Stimulated activated memory B cell treated with anti-CD40 and anti-IgM and Interleukin-4, amounts not matched to agents 10 μg/mL and 1 μg/mL and 100 μg/mL, for 72 hours (primary cell): ENCODE results near the gene PCNX1.

Experiments used
- ATAC-seq: fragments of 150-1000 bp; cut with Tn5 transposase; 2 replicates; pipeline ENCODE4 v1.10.0; 2021
- H3K27ac Mint-ChIP-seq: one replicate; pipeline ENCODE4 v1.8.0; 2022; ENCODE audit warnings: mild to moderate bottlenecking, mixed read lengths
- H3K27me3 Mint-ChIP-seq: one replicate; pipeline ENCODE4 v1.8.0; 2022; ENCODE audit warnings: mixed read lengths
- H3K36me3 Mint-ChIP-seq: one replicate; pipeline ENCODE4 v1.8.0; 2022; ENCODE audit warnings: mixed read lengths
- H3K4me1 Mint-ChIP-seq: one replicate; pipeline ENCODE4 v1.8.0; 2022; ENCODE audit warnings: mixed read lengths
- H3K4me3 Mint-ChIP-seq: one replicate; pipeline ENCODE4 v1.8.0; 2022; ENCODE audit warnings: mild to moderate bottlenecking, moderate library complexity, mixed read lengths
- H3K9me3 Mint-ChIP-seq: one replicate; pipeline ENCODE4 v1.8.0; 2022; ENCODE audit warnings: mixed read lengths

The PCNX1 gene

DNA sequence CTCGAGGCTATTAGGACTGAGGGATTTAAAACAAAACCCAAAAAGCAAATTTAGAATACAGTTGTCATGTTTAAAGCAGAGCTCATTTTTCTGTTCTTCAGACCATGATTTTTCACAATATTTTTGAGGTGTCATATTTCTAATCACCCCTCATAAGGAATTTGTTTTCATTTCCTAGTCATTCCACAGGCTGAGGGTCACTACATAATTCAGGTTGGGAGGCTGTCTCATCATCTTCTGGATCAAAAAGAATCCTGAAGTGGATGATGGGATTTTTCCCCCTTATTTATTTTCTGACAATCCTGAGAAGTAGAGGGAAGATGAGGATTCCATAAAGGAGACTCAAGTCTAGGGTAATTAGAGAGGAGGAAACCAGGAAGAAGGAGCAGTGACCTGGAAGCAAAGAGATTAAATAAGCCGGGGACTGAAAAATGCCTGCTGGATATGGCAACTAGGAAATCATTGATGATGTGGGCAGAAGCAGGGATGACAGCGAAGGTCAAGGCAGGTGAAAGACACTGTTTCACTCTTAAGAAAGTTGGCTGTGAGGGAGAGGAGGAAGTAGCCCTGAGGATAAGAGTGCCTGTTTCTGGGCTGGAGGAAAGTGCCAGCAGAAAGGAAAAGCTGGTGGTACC lies 9.0 kb upstream of the PCNX1 start:
- Mint-ChIP-seq H3K4me1 (peaks cover 14% of the 10 kb centered on the region), H3K27me3 (peaks cover 27% of the 10 kb centered on the region), H3K9me3 (peaks cover 4% of the 10 kb centered on the region), H3K4me3 (no peak overlapping the region), H3K36me3 (peaks cover 4% of the 10 kb centered on the region), H3K27ac (peak overlapping the region; percentile 2)
- ATAC-seq: no peak

DNA sequence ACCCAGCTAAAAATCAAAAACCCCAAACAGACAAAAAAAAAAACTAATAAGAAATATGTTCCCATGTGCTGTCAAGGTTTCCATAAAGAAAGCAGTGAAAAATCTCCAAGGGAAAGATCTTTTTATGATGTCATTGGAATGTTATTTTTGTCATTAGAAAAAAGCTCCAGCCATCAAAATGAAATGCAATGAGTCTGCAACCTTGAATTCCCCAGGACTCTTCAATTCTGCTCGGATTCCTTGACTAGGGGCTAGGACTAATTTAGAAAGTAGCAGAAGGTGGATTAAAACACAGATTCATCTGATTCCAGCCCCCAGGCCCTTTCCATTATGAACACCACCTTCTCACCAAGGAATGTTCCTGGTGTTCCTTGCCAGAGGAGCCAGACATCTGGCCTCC lies 6.0 kb upstream of the PCNX1 start:
- H3K27me3 Mint-ChIP-seq: peaks cover 4% of the 10 kb centered on the region
- no peak overlapping the region for H3K27ac Mint-ChIP-seq
- ATAC-seq: no peak
- peaks cover 3% of the 10 kb centered on the region for H3K36me3 Mint-ChIP-seq
- H3K4me3 Mint-ChIP-seq: no peak overlapping the region
- H3K4me1 Mint-ChIP-seq: no peaks in the 10 kb centered on the region
- peaks cover 2% of the 10 kb centered on the region for H3K9me3 Mint-ChIP-seq

DNA sequence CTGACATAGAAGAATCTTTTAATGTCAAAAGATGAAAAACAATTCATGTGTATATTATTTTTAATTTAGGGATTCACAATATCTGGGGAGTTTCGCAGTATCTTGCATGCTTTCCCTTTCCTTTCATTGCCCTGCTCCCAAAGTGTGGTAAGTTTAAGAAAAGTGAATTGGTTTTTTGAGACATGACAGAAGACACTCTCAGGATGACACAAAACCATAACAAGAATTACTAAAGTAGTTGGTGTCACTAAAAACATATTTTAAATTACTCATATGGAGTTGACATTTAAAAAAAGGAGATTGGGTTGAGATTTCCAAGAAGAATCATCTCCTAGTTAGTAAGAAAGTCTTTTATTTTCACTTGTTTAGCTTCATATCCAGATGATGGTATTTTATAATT lies 5.1 kb upstream of the PCNX1 start:
- no peak for ATAC-seq
- Mint-ChIP-seq H3K27ac (no peak overlapping the region), H3K4me1 (peaks cover 7% of the 10 kb centered on the region), H3K36me3 (no peaks in the 10 kb centered on the region), H3K9me3 (no peaks in the 10 kb centered on the region), H3K27me3 (no peaks in the 10 kb centered on the region), H3K4me3 (no peak overlapping the region)

DNA sequence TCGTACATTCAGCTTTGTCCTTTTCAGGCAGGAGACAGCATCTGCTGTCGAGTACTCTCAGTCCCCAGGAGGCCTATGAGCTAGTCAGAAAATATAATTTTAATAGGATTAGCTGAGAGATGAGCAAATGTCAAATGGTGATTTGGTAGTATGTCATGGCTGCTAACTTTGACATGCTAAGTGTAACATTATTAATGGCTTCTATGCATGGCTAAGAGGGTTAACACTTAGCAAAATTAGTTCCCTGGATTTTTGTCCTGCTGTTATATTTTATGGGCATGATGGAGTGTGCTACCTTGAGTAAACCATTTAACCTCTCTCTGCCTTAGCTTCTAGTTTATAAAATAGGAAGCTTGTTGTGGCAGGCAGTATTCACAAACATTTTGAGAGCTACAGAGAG lies 2.9 kb upstream of the PCNX1 start:
- ATAC-seq: no peak
- H3K4me3 Mint-ChIP-seq: no peak overlapping the region
- no peak overlapping the region for H3K27ac Mint-ChIP-seq
- H3K36me3 Mint-ChIP-seq: no peaks in the 10 kb centered on the region
- H3K9me3 Mint-ChIP-seq: no peaks in the 10 kb centered on the region
- peaks cover 18% of the 10 kb centered on the region for H3K4me1 Mint-ChIP-seq
- no peaks in the 10 kb centered on the region for H3K27me3 Mint-ChIP-seq

DNA sequence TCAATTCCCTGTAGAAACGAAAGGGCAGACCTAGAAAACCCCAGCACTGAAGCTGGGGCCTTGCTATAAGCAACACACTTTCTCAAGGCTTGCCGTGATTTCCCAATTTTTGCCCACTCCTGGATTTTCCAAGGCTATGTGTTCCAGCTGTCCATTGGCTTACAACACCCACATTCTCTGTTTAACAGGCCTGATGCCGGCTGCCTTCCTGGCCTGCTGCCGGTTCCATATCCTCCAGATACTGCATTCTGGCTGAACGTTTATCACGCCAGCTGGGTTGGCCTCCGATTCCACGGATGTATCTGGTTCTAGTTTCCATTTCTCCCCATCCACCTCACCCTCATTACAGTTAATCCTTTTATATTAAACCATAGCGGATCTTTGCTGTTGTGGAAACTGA lies 2.0 kb upstream of the PCNX1 start:
- Mint-ChIP-seq H3K27me3 (no peaks in the 10 kb centered on the region), H3K36me3 (peaks cover 4% of the 10 kb centered on the region), H3K27ac (no peak overlapping the region), H3K4me1 (peaks cover 24% of the 10 kb centered on the region), H3K9me3 (no peaks in the 10 kb centered on the region), H3K4me3 (no peak overlapping the region)
- no peak for ATAC-seq

DNA sequence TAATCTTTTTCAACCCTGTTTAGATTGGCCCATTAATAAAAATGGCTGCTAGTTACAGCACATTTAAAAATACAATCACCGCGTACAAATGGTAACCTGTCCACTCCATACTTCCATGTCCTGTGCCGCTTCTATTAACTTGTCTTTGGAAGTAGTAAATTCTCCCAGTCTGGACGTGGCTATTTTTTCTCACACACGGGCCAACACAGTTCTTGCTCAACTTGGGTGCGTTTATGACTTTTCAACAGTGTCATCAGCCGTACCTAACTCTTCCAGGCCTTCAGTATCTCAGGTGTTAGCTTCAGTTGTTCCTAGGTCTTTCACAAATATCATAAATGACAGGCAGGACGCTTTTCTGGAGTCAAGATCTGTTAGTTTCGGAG lies 475 bp upstream of the PCNX1 start:
- peak overlapping the region; percentile 95 for H3K4me3 Mint-ChIP-seq
- H3K36me3 Mint-ChIP-seq: peaks cover 7% of the 10 kb centered on the region
- no peak for ATAC-seq
- peaks cover 39% of the 10 kb centered on the region for H3K4me1 Mint-ChIP-seq
- no peaks in the 10 kb centered on the region for H3K27me3 Mint-ChIP-seq
- H3K27ac Mint-ChIP-seq: peak overlapping the region; percentile 96
- no peaks in the 10 kb centered on the region for H3K9me3 Mint-ChIP-seq

DNA sequence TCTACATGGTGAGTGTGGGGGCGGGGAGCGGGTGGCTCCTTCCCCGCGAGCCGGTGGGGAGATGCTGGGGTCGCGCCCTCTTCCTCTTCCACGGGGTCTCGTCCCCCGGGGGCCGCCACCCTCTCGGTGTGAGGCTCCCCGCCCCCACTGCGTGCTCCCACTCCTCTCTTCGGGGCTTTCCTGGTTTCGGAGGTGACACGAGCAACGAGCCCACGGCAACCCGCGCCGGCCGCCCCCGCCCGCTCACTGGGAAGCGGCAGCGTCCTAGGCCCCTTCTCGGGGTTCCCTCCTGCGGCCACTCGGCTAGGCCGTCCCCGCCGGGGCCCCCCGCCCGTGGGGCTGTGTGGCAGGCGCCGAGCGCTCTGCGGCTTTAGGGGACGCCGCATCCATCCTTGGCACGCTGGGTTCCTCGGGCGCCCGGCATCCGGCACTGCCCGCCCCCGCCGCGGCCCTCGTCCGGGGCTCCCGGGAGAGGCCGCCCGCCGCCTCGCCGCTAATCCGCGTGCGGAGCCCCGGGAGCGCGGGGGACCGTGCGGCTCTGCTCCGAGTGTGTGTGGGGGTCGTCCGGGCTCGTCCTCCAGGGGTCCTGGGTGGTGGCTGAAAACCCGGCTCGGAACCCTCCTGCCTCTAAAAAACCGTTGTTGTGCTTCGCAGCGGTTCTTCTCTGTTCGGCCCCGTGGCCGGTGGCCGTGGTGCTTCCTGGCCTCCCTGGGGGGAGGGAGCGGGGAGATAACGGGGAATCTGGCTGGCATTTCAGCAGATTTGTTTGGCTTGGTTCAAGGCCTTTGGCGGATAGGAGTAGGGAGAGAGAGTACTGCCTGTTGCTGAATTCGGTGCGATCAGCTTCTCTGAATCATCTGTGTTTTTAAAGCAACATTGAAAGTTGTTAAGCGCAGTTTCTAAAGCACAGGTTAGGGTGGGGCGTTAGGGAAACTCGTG lies 1.0 kb downstream of the PCNX1 start:
- Mint-ChIP-seq H3K9me3 (no peaks in the 10 kb centered on the region), H3K27me3 (no peaks in the 10 kb centered on the region), H3K4me3 (peak overlapping the region; percentile 95), H3K27ac (peak overlapping the region; percentile 96), H3K36me3 (peaks cover 7% of the 10 kb centered on the region), H3K4me1 (peaks cover 54% of the 10 kb centered on the region)
- peak; percentile 46 for ATAC-seq

DNA sequence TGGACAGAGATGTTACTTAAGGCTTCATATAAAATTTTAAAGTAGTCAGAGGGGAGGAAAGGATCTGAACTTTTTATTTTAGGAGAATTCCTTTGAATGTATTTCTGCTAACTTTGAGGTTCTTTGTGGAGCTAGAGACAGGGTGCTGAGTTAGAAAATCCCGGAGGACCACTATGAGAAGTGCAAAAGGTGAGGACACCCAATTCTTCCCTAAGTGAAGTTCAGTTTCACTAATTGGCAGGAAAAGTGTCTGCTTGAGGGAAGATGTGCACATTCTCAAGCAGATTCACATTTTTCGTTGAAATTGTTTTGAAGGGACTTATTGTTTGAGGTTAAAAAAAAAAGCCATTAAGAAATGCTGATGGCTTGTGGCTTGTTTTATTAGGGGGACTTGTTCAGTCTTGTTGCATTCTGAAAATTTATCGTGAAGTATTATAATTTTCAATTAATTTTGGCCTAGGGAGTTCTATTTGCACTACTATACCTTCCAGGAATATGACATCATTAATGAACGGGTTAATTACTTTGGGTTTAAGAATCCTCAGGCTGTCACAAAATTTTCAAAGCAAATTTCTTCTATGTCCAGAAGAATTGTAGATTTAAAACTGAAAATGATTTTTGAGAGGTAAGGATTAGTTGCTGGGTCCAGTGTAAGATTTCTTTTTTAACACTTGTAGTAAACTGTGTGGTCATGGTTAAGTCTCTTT lies 1.8 kb downstream of the PCNX1 start:
- Mint-ChIP-seq H3K36me3 (peaks cover 7% of the 10 kb centered on the region), H3K27me3 (no peaks in the 10 kb centered on the region)

DNA sequence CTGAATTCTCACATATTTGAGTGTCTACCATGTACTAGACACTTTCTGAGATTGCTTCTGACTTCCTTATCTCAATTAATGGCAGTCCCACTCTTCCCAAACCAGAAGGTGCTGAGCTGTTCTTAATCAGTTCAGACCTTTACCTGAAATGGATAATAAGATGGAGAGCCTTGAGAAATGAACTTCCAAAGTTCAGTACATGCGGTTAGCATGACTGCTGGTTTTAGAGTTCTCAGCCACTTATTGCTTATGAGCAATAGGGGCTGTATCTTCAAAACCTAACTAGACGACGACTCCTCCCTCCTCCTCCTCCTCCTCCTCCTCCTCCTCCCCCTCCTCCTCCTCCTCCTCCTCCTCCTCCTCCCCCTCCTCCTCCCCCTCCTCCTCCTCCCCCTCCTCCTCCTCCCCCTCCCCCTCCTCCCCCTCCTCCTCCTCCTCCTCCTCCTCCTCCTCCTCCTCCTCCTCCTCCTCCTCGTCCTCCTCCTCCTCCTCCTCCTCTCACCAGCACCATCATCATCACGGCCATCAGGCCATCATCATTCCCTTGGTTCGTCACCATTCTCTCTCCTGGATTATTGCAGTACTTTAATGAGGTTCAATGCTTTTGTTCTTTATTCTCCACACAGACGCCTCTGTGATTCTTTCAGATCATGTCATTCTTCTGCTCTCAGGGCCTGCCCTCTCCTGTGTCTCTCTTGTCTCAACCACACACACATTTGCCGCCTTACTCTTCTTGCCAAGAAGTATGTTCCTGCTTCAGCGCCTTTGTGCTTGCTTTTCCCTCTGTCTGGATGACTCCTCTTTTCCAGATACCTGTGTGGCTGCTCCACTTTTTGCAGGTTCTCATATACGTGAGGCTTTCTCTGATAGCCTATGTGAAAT lies 2.7 kb downstream of the PCNX1 start:
- peaks cover 7% of the 10 kb centered on the region for H3K36me3 Mint-ChIP-seq
- H3K27ac Mint-ChIP-seq: peak overlapping the region; percentile 36
- peaks cover 55% of the 10 kb centered on the region for H3K4me1 Mint-ChIP-seq
- ATAC-seq: no peak
- peak overlapping the region; percentile 95 for H3K4me3 Mint-ChIP-seq
- no peaks in the 10 kb centered on the region for H3K27me3 Mint-ChIP-seq
- no peaks in the 10 kb centered on the region for H3K9me3 Mint-ChIP-seq

More for the DNA sequence above, 1.8 kb downstream of the PCNX1 start:
- Mint-ChIP-seq H3K4me1 (peaks cover 55% of the 10 kb centered on the region), H3K9me3 (no peaks in the 10 kb centered on the region), H3K27ac (peak overlapping the region; percentile 96), H3K4me3 (peak overlapping the region; percentile 95)
- no peak for ATAC-seq

DNA sequence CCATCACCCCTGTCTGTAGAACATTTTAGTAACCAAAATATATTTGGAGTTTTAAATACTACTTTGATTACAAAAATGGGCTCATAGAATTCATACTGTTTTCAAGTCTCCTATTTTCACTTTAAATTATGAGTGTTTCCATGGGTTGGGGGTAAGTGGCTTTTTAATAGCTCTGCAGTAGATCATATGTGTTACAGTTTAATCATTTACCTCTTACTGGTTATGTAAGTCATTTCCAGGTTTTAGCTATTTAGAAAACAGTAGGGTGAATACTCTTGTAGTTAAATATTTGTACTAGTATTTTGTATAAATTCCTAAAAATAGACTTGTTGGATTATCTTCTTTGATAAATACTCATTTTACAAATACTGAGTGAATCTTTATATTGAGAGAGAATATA lies 8.2 kb downstream of the PCNX1 start:
- Mint-ChIP-seq H3K36me3 (peaks cover 17% of the 10 kb centered on the region), H3K27me3 (no peaks in the 10 kb centered on the region), H3K4me3 (no peak overlapping the region), H3K27ac (peak overlapping the region; percentile 31), H3K9me3 (peaks cover 2% of the 10 kb centered on the region), H3K4me1 (peaks cover 67% of the 10 kb centered on the region)
- ATAC-seq: no peak

DNA sequence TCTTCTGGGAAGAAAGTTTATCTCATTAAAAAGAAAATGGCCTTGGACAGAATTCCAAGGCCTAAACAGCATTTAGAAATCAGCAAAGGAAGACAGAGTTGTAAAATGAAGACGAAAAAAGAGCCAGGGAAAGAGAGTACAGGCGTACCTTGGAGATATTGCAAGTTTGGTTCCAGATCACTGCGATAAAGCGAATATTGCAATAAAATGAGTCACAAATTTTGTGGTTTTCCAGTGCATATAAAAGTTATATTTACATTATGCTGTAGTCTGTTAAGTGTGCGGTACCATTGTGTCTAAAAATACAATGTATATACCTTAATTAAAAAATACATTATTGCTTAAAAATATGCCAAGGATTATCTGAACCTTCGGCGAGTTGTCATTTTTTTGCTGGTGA lies 9.0 kb downstream of the PCNX1 start:
- ATAC-seq: no peak
- Mint-ChIP-seq H3K4me1 (peaks cover 65% of the 10 kb centered on the region), H3K36me3 (peaks cover 16% of the 10 kb centered on the region), H3K27ac (no peak overlapping the region), H3K9me3 (peaks cover 2% of the 10 kb centered on the region), H3K27me3 (no peaks in the 10 kb centered on the region), H3K4me3 (no peak overlapping the region)

DNA sequence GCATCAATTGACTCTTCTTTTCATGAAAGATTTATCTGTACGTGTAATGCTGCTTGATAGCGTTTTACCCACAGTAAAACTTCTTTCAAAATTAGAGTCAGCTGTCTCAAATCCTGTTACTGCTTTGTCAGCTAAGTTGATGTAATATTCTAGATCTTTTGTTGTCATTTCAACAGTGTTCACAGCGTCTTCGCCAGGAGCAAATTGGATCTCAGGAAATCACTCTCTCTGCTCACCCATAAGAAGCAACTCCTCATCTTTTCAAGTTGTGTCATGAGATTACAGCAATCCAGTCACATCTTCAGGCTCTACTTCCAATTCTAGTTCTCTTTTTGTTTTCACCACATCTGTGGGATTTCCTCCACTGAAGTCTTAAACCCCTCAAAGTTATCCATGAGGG lies 9.5 kb downstream of the PCNX1 start:
- Mint-ChIP-seq H3K9me3 (peaks cover 2% of the 10 kb centered on the region), H3K4me3 (no peak overlapping the region), H3K4me1 (peaks cover 60% of the 10 kb centered on the region), H3K36me3 (peaks cover 16% of the 10 kb centered on the region), H3K27ac (no peak overlapping the region), H3K27me3 (no peaks in the 10 kb centered on the region)
- ATAC-seq: no peak

DNA sequence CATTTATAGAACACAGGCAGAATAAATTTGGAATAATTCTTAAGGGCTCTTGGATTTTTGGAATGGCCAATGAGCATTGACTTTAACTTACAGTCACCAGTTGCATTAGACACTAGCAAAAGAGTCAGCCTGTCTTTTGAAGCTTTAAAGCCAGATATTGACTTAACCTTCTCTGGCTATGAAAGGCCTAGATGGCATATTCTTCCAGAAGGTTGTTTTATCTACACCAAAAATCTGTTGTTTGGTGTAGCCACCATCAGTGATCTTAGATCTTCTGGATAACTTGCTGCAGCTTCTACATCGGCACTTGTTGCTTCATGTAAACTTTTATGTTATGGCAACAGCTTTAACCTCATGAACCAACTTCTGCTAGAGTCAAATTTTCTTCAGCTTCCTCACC lies 10.4 kb downstream of the PCNX1 start:
- H3K4me1 Mint-ChIP-seq: peaks cover 53% of the 10 kb centered on the region
- peaks cover 16% of the 10 kb centered on the region for H3K36me3 Mint-ChIP-seq
- no peak for ATAC-seq
- H3K4me3 Mint-ChIP-seq: no peak overlapping the region
- no peaks in the 10 kb centered on the region for H3K27me3 Mint-ChIP-seq
- peaks cover 2% of the 10 kb centered on the region for H3K9me3 Mint-ChIP-seq
- H3K27ac Mint-ChIP-seq: no peak overlapping the region

DNA sequence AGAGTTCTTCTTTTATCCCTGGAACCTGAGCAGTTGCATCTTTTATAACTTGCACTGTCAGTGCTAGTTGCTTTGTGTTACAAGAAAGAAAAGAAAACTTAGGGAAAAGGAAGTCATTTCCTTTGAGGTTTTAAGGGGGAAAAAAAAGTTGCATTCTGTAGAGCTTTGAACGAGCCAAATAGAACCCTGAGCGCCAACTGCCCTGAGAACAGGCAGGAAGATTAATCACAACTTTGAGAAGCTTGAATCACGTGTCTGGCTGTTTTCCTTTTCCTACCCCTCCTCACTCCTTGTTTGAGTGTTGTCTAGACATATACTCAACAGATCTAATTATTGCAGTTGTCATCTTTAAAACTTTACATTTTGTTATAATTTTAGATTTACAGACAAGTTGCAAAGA lies 12.5 kb downstream of the PCNX1 start:
- no peaks in the 10 kb centered on the region for H3K27me3 Mint-ChIP-seq
- no peak for ATAC-seq
- peaks cover 2% of the 10 kb centered on the region for H3K9me3 Mint-ChIP-seq
- H3K27ac Mint-ChIP-seq: no peak overlapping the region
- H3K36me3 Mint-ChIP-seq: peaks cover 16% of the 10 kb centered on the region
- H3K4me1 Mint-ChIP-seq: peaks cover 66% of the 10 kb centered on the region
- H3K4me3 Mint-ChIP-seq: no peak overlapping the region

DNA sequence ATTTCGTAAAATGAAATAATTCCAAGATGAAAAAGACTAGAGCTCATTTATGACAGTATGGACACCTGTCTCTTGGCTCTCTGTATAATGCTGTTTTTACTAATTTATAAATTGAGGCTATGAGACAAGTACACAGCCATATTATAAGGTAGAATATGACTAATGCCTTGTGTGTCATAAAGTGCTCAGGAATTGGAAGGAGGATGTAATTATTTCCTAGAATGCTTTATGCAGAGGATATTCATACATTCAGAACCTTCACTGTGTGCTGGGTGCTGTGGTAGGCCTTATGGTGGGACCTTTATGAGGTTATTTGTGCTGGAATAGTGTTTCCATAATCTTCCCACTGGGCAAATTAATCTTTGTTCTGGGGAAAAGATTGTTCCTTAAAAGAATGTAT lies 13.3 kb downstream of the PCNX1 start:
- H3K4me1 Mint-ChIP-seq: peaks cover 66% of the 10 kb centered on the region
- peaks cover 2% of the 10 kb centered on the region for H3K9me3 Mint-ChIP-seq
- ATAC-seq: no peak
- H3K27me3 Mint-ChIP-seq: no peaks in the 10 kb centered on the region
- H3K27ac Mint-ChIP-seq: no peak overlapping the region
- H3K4me3 Mint-ChIP-seq: no peak overlapping the region
- peaks cover 15% of the 10 kb centered on the region for H3K36me3 Mint-ChIP-seq
